MG63 (cell line): ENCODE results near the gene ZNF383. TPM values are rescaled to one million over a fixed set of nuclear protein-coding genes. Genes with fewer than 3 reads are reported as not detected.
"Not testable (repeated sequence)": the region's sequence is repeated elsewhere in the genome, so short reads cannot be mapped to it uniquely, and the experiment has no call there.

Source experiments
- DNase-seq: peaks from one replicate; pipeline ENCODE4 v3.0.0-alpha.2; 2020
- H3K27me3 ChIP-seq: fragments of 250-450 bp; sonication (Bioruptor Pico); 2 replicates; pipeline ENCODE4 v1.5.1; 2020; ENCODE audit warnings: mild to moderate bottlenecking, moderate library complexity
- H3K36me3 ChIP-seq: fragments of 250-450 bp; sonication (Bioruptor Pico); 2 replicates; pipeline ENCODE4 v1.5.1; 2020; ENCODE audit warnings: mild to moderate bottlenecking, moderate library complexity
- H3K4me3 ChIP-seq: fragments of 250-450 bp; sonication (Bioruptor Pico); 2 replicates; pipeline ENCODE4 v1.5.1; 2020; ENCODE audit warnings: mild to moderate bottlenecking, moderate library complexity
- H3K9me3 ChIP-seq: fragments of 250-450 bp; sonication (Bioruptor Pico); 2 replicates; pipeline ENCODE4 v1.5.1; 2020; ENCODE audit warnings: mild to moderate bottlenecking, moderate library complexity
- total RNA-seq: library from RNA; depleted of rRNA; stranded (reverse); fragments of >200 nt; shearing (Covaris generic); gene quantifications from 2 replicates; pipeline ENCODE4 v1.2.3, GENCODE V29; 2014; ENCODE audit warnings: low replicate concordance; rRNA removed

ZNF383 gene
- total RNA-seq, 1 experiment from 2014 or later = 11.7 TPM

GRCh38 chr19:37267755-37268154 lies 49.7 kb downstream of the ZNF383 start:
- not testable (repeated sequence) for H3K4me3 ChIP-seq, H3K36me3 ChIP-seq, DNase-seq, H3K9me3 ChIP-seq, H3K27me3 ChIP-seq

DNA sequence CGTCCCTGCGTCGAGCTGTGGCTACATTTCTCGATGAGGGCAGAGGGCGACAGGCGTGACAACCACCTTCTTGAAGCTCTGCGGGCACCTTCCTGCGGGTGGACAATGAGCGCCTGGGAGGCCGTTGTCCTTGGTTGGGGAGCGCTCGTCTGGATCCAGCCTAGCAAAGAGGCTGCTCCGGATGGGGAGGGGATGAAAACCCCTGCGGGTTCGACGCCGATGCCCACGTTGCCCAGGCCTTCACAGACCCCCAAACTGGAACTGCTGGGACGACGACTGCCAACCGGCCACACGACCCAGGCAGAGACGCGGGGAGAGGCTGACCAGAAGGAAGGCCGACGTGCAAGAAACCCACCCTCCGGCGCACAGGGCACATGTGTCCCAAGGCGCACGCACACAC lies 62.6 kb downstream of the ZNF383 start:
- not testable (repeated sequence) for DNase-seq, H3K9me3 ChIP-seq, H3K36me3 ChIP-seq, H3K27me3 ChIP-seq, H3K4me3 ChIP-seq

- H3K4me3 ChIP-seq, H3K27me3 ChIP-seq, DNase-seq, H3K9me3 ChIP-seq, H3K36me3 ChIP-seq: not testable (repeated sequence)
Measured at GRCh38 chr19:37284020-37284419, 66.0 kb downstream of the ZNF383 start.

GRCh38 chr19:37289229-37289628 lies 71.2 kb downstream of the ZNF383 start:
- not testable (repeated sequence) for H3K4me3 ChIP-seq, H3K36me3 ChIP-seq, DNase-seq, H3K9me3 ChIP-seq, H3K27me3 ChIP-seq

- peak; percentile 27 for DNase-seq
- H3K36me3 ChIP-seq, H3K9me3 ChIP-seq: not testable (repeated sequence)
Measured at GRCh38 chr19:37292998-37293939, 75.3 kb downstream of the ZNF383 start.

DNA sequence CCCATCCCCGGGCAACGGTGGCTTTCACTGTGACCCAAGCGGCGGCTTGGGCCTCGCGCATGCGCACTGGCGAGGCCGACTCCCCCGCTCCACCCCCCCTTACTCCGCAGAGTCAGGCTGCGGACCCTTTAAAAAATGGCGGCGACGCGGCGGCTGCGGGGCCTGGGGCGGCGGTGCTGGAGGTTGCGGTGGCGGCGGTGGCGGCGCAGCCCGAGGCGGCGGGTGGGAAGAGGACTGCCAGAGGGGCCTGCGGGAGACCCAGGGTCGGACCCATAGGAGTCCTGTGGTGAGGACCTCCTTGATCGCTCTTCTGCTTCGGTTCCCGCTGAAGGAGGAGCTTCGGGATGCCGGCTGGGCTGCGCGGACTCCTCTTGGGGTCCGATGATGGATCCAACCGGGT lies 76.2 kb downstream of the ZNF383 start:
- not testable (repeated sequence) for H3K9me3 ChIP-seq, H3K4me3 ChIP-seq, DNase-seq, H3K36me3 ChIP-seq, H3K27me3 ChIP-seq

More at GRCh38 chr19:37292998-37293939, 75.3 kb downstream of the ZNF383 start:
- not testable (repeated sequence) for H3K27me3 ChIP-seq, H3K4me3 ChIP-seq

Other genes starting within 250 kb of the ZNF383 start
- gene ZNF420, start 139.8 kb upstream of the ZNF383 start, total RNA-seq = 2.9 and 6.0 TPM in 2 replicates
- gene ZNF585A, start 45.5 kb upstream of the ZNF383 start, total RNA-seq = 0.13 and 0.47 TPM in 2 replicates
- 0.49 and 5.1 TPM in 2 replicates for gene ZNF585B, start 7.7 kb upstream of the ZNF383 start, total RNA-seq
- 3.4 and 5.9 TPM in 2 replicates for gene ZNF527, start 152.9 kb downstream of the ZNF383 start, total RNA-seq
- gene ZNF569, start 249.2 kb downstream of the ZNF383 start, total RNA-seq = 2.0 and 2.5 TPM in 2 replicates